DMS 273 (cell line): ENCODE results near the gene ACLY.
"Not testable (repeated sequence)": the region's sequence is repeated elsewhere in the genome, so short reads cannot be mapped to it uniquely, and the experiment has no call there.

Source experiments
- DNase-seq: peaks from one replicate; lab custom pipeline; 2025; ENCODE audit not compliant: unreplicated experiment; lab: John Stamatoyannopoulos, UW

ACLY gene

DNA sequence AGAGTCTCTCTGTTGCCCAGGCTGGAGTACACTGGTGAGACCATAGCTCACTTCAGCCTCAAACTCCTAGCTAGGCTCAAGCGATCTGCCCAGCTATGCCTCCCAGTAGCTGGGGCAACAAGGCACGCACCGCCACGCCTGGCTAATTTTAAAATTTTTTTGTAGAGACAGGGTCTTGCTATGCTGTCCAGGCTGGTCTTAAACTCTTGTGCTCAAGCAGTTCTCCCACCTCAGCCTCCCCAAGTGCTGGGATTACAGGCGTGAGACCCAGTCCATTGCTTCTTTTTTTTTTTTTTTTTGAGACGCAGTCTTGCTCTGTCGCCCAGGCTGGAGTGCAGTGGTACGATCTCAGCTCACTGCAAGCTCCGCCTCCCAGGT, 44.5 kb downstream of the ACLY start:
- DNase-seq: not testable (repeated sequence)

DNA sequence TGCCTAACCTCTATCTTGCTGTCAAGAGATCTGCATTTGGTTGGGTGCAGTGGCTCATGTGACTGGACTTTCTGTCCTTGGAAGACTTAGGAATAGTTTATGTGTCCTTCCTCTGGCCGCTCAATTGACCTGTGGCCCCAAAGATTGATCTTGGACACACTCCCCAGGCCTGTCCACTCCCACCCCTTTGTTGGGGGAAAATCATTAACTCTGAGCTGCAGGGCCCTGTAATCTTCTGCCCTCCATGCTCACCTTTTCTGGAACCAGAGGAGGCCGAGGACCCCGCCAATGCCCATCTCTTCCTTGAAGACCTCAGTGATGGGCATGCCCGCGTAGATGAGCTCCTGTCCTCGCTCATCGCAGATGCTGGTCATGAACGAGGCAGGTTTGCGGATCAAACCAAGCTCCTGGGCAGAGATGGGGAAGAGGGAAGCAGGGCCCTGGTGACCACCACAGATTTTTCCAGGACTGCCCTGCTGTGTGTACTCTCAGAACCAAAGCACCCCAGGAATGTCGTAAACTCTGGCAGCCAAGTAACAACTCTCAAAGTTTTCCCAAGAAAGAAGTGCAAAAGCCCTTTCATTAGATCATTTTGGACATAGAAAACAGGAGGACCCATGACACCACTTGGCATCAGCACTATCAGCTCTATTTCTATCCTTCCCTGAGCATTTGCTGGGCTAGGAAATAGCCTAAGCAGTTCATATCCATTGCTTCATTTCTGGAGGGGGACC, 45.0 kb downstream of the ACLY start:
- DNase-seq: no peak

DNA sequence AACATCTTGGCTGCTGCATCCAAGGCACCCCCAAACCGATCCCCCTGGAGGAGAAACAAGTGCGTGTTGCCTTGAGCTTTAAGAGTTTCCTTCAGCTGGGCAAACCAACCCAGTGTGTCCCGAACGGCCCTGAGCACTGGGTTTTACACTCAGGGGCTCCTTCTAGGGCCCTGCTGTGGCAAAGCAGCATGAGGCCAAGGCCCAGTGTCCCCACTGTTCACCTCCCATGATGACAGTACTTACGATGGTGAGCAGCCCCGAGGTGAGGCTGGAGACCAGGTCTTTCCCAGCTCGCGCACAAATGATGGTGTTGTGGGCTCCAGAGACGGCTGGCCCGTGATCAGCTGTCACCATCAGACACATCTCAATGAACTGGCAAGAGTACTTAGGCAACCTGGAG, 47.0 kb downstream of the ACLY start:
- DNase-seq: no peak

GRCh38 chr17:41870627-41871026, 48.1 kb downstream of the ACLY start:
- peak; percentile 23 for DNase-seq

GRCh38 chr17:41870097-41870496, 48.7 kb downstream of the ACLY start:
- DNase-seq: no peak

GRCh38 chr17:41869426-41869825, 49.3 kb downstream of the ACLY start:
- no peak for DNase-seq

DNA sequence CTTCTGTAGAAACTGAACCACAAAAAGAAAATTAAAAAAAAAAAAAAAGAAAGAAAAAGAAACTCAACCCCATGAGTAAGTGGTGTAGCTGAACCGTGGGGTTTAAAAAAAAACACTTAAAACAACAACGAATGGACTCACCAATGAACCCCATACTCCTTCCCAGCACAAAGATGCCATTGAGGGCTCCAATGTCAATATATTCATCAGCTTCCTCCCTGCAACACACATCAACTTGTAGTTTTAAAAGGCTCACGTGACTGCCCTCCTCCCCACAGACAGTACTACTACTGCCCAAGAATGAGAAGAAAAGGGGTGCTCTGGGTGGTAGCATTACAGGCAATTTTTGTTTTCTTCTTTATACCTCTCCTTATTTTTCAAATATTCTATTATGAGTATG, 50.2 kb downstream of the ACLY start:
- DNase-seq: no peak

DNA sequence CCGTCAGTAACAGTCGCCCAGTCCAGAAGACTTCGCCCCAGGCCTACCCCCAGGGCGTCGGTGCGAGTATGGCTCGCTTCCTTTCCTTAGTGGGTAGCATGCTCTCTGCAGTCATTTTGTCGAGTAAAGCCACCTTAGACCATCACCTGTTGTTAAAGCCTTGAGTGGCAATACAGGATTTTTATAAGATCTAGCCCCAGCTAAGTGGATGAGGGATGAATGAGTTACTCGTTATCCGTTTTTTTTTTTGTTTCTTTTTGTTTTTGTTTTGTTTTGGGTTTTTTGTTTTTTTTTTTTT, 53.2 kb downstream of the ACLY start:
- no peak for DNase-seq

DNA sequence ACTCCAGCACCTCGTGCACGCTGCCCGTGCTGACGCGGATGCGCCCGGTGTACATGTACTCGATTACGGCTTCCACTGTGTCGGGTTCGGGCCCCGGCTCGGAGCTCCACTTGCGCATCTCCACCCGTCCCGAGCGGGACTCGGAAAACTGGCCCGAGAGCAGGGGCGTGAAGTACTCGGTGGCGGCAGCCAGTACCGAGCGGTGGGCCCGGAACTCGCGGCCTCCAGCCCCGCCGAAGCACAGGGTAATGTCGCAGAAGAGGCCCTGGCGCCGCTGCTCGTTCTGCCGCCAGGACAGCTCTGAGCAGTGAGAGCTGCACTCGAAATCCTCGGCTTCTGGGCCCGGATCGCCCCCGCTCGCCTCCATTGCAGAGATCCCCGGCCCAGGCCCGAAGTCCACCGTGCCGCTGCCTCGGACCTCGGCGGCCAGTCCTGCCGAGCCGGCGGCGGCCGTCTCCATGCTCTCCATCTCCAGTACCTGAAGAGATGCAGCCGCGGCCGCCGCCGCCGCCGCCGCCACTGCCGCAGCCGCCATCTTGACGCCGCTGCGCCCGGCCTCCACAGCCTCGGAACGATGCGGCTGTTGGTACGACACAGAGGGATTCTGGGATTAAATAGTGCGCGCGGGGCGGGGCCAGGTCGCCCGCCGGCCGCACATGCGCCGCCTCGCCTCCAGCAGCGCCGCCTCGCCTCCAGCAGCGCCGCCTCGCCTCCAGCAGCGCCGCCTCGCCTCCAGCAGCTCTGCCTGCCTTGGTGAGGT, 53.7 kb downstream of the ACLY start, which contains the start of gene KLHL11:
Gene KLHL11, minus strand, starts transcription at position 588 of the 760 bp plus-strand sequence. Its CDS starts 53 bp downstream, at position 535.
- DNase-seq: peak; percentile 97

DNA sequence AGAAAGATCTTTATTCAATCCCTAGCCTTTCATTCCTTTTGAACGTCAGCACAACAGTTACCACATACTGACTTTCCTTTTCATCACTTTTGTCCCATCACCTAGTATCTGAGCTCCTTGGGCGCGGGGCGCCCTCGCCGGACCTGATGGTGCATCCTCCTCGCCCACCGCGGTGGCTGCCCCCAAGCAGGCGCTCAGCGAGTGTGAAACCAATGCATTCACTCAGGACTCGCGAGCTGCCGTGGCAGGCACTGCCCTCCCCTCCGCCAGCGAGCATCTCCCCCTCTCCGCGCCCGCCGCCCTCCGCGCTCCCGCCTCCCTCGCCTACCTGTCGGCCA, 54.3 kb downstream of the ACLY start:
- no peak for DNase-seq

- no peak for DNase-seq
Measured at GRCh38 chr17:41863074-41863848, 55.5 kb downstream of the ACLY start.

- no peak for DNase-seq
Measured at GRCh38 chr17:41860254-41860931, 58.4 kb downstream of the ACLY start.

DNA sequence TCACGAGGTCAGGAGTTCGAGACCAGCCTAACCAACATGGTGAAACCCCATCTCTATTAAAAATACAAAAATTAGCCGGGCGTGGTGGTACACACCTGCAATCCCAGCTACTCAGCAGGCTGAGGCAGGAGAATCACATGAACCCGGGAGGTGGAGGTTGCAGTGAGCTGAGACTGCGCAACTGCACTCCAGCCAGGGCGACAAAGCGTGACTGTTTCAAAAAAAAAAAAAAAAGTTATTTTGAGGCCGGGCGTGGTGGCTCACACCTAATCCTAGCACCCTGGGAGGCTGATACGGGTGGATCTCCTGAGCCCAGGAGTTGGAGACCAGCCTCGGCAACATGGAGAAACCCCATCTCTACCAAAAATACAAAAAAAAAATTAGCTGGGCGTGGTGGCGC, 67.4 kb downstream of the ACLY start:
- DNase-seq: not testable (repeated sequence)

GRCh38 chr17:41849251-41849990, 69.3 kb downstream of the ACLY start:
- no peak for DNase-seq

- DNase-seq: no peak
Measured at GRCh38 chr17:41848788-41849187, 70.0 kb downstream of the ACLY start.

GRCh38 chr17:41844971-41845370, 73.8 kb downstream of the ACLY start:
- DNase-seq: no peak

DNA sequence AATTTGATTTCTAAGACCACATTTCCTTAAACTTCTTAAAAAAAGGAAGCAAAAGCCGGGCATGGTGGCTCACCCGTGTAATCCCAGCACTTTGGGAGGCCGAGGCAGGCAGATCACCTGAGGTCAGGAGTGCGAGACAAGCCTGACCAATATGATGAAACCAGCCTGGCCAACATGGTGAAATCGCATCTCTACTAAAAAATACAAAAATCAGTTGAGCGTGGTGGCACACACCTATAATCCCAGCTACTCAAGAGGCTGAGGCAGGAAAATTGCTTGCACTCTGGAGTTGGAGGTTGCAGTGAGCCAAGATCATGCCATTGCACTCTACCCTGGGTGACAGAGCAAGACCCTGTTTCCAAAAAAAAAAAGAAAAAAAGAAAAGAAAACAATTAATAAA, 78.0 kb downstream of the ACLY start:
- not testable (repeated sequence) for DNase-seq

GRCh38 chr17:41839448-41839847, 79.3 kb downstream of the ACLY start:
- DNase-seq: not testable (repeated sequence)

DNA sequence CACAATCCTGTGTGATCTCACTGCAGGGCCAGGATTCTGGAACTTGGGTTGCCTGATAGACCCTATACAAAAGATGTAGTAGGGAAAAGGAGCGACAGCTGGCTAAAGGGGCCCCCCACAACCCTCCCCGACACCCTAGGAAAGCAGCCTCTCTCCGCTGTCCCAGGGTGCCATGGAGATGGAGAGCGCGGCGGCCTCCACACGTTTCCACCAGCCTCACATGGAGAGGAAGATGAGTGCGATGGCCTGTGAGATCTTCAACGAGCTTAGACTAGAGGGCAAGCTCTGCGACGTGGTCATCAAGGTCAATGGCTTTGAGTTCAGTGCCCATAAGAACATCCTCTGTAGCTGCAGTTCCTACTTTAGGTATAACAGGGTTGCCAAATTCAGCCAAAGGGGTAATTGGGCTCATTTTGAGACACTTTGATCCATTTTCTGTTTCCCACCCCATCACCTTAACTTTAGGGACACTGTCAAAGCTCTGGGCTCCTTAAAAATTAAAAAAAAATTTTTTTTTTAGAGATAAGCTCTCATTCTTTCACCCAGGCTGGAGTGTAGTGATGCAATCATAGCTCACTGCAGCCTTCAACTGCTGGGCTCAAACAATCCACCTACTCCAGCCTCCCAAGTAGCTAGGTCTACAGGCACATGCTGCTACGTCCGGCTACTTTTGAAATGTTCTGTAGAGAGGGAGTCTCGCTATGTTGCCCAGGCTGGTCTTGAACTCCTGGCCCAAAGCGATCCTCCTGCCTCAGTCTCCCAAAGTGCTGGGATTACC, 80.8 kb downstream of the ACLY start, which contains the start of gene KLHL10:
Gene KLHL10, plus strand, starts transcription at position 65 of the 778 bp plus-strand sequence. Its CDS starts 108 bp downstream, at position 173.
- DNase-seq: no peak
